Measurements from ENCODE around the gene APOD. TPM values are rescaled to one million over a fixed set of nuclear protein-coding genes. Genes with fewer than 3 reads are reported as not detected.
"Not testable (repeated sequence)": the region's sequence is repeated elsewhere in the genome, so short reads cannot be mapped to it uniquely, and the experiment has no call there.

The APOD gene
- total RNA-seq, 1 experiment from 2014 or later, result not detected

DNA sequence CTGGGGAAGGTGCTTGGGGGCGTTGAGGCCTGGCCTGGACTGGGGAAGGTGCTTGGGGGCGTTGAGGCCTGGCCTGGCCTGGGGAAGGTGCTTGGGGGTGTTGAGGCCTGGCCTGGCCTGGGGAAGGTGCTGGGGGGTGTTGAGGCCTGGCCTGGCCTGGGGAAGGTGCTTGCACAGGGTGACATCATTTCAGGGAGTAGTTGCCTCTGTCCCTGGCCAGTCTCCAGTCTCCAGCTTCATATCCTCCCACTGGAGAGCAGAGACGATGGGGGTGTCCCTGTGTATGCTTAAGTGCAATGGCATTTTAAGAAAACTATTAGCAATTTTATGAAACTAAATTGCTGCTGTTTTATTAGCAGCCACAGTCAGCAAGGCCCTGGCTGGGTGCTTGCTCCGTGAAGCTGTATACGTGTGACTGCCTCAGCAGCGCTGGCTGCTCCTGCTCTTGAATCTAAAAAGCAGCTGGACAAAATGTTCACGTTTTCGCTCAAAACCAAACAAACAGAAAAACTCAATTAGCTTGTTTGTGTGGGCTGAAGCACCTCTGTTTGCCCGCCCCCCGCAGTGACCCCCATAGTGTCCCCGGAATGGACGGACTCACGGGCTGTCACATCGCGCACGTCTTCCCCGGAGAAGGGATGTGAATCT lies 38.9 kb upstream of the APOD start:
- not testable (repeated sequence) for H2BK12ac ChIP-seq (ENCODE audit: insufficient read length, low read depth, low read length); H3K4me3 Mint-ChIP-seq; H3K79me1 ChIP-seq (ENCODE audit: insufficient read depth, low read depth, low read length, poor library complexity, severe bottlenecking); H4K5ac ChIP-seq (ENCODE audit: insufficient read length, low read depth, low read length); H4K91ac ChIP-seq (ENCODE audit: insufficient read length, low read depth, low read length); H3K4me1 ChIP-seq (ENCODE audit: insufficient read depth, low read length); H2BK5ac ChIP-seq (ENCODE audit: insufficient read length, low read length); H2BK20ac ChIP-seq (ENCODE audit: low read depth, low read length, poor library complexity, severe bottlenecking); H3K23ac ChIP-seq (ENCODE audit: insufficient read length, low read depth, low read length); H3K79me2 ChIP-seq (ENCODE audit: insufficient read depth, low read length); H3K27me3 ChIP-seq (ENCODE audit: insufficient read depth, low read length); H3T11ph ChIP-seq (ENCODE audit: low read length); H3K4me2 ChIP-seq (ENCODE audit: insufficient read depth, insufficient read length, low read length); H3K4ac ChIP-seq (ENCODE audit: low read depth, low read length); H3K23me2 ChIP-seq (ENCODE audit: insufficient read length, low read depth, low read length, poor library complexity, severe bottlenecking); H2AK5ac ChIP-seq (ENCODE audit: insufficient read length, low read length); H3K9me3 Mint-ChIP-seq; H2BK15ac ChIP-seq (ENCODE audit: low read depth, low read length); H4K20me1 ChIP-seq (ENCODE audit: control insufficient read depth, insufficient read depth, insufficient read length); H3K9ac ChIP-seq (ENCODE audit: extremely low read depth, insufficient read length, low read length); H2AFZ ChIP-seq (ENCODE audit: low read length); DNase-seq; H4K8ac ChIP-seq (replicated peaks; ENCODE audit: insufficient read length, low read depth, low read length); H3K27ac ChIP-seq (ENCODE audit: insufficient read length, low read depth, low read length); H3K9me3 ChIP-seq (ENCODE audit: control insufficient read depth, low read depth, low read length); H2BK120ac ChIP-seq (ENCODE audit: low read depth, low read length, poor library complexity, severe bottlenecking); H3K27ac Mint-ChIP-seq; H3K36me3 Mint-ChIP-seq (ENCODE audit: insufficient read depth in 1 of 3, low read depth in 3 of 3); H3K4me1 Mint-ChIP-seq; H3K14ac ChIP-seq (ENCODE audit: insufficient read depth, low read length); H3K56ac ChIP-seq (ENCODE audit: insufficient read length, low read depth, low read length); H3K18ac ChIP-seq (ENCODE audit: insufficient read length, low read depth, low read length)
- no CpG with 5 or more reads among the region's 17 CpGs for WGBS (ENCODE audit: extremely low coverage, insufficient read length, low lambda C conversion rate)
- peaks cover 11% of the 10 kb centered on the region for H3K27me3 Mint-ChIP-seq (ENCODE audit: low read depth)

DNA sequence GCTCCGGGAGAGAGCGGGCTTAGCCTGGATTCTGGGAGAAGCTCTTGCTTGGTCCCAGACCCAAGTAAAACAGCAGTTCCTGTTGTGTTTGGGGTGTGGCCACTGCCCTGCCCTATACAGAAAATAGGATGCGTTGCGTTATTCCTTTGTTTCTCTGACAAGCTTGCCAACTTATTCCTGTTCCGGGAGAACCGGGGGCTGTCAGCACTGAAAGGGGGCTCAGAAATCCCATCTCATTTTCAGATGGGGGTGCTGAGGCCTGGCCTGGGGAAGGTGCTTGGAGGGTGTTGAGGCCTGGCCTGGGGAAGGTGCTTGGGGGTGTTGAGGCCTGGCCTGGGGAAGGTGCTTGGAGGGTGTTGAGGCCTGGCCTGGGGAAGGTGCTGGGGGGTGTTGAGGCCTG lies 38.3 kb upstream of the APOD start:
- H3K4me1 ChIP-seq (ENCODE audit: insufficient read depth, low read length); H2AK5ac ChIP-seq (ENCODE audit: insufficient read length, low read length); H4K5ac ChIP-seq (ENCODE audit: insufficient read length, low read depth, low read length); H3K23ac ChIP-seq (ENCODE audit: insufficient read length, low read depth, low read length); H3K4me1 Mint-ChIP-seq; H3K27ac Mint-ChIP-seq; H3K18ac ChIP-seq (ENCODE audit: insufficient read length, low read depth, low read length); H3K9me3 ChIP-seq (ENCODE audit: control insufficient read depth, low read depth, low read length); H3K4ac ChIP-seq (ENCODE audit: low read depth, low read length); H4K8ac ChIP-seq (replicated peaks; ENCODE audit: insufficient read length, low read depth, low read length); H3K14ac ChIP-seq (ENCODE audit: insufficient read depth, low read length); H2AFZ ChIP-seq (ENCODE audit: low read length); H3K27me3 Mint-ChIP-seq (ENCODE audit: low read depth); H3K4me2 ChIP-seq (ENCODE audit: insufficient read depth, insufficient read length, low read length); H2BK5ac ChIP-seq (ENCODE audit: insufficient read length, low read length); H3K4me3 Mint-ChIP-seq; H3T11ph ChIP-seq (ENCODE audit: low read length); H3K79me1 ChIP-seq (ENCODE audit: insufficient read depth, low read depth, low read length, poor library complexity, severe bottlenecking); DNase-seq; H3K56ac ChIP-seq (ENCODE audit: insufficient read length, low read depth, low read length); H3K36me3 Mint-ChIP-seq (ENCODE audit: insufficient read depth in 1 of 3, low read depth in 3 of 3); H3K27me3 ChIP-seq (ENCODE audit: insufficient read depth, low read length); H3K79me2 ChIP-seq (ENCODE audit: insufficient read depth, low read length); H3K27ac ChIP-seq (ENCODE audit: insufficient read length, low read depth, low read length); H3K9me3 Mint-ChIP-seq; H4K91ac ChIP-seq (ENCODE audit: insufficient read length, low read depth, low read length); H2BK12ac ChIP-seq (ENCODE audit: insufficient read length, low read depth, low read length); H2BK20ac ChIP-seq (ENCODE audit: low read depth, low read length, poor library complexity, severe bottlenecking); H2BK120ac ChIP-seq (ENCODE audit: low read depth, low read length, poor library complexity, severe bottlenecking); H3K23me2 ChIP-seq (ENCODE audit: insufficient read length, low read depth, low read length, poor library complexity, severe bottlenecking); H4K20me1 ChIP-seq (ENCODE audit: control insufficient read depth, insufficient read depth, insufficient read length); H2BK15ac ChIP-seq (ENCODE audit: low read depth, low read length); H3K9ac ChIP-seq (ENCODE audit: extremely low read depth, insufficient read length, low read length): not testable (repeated sequence)
- WGBS (ENCODE audit: extremely low coverage, insufficient read length, low lambda C conversion rate), result no CpG with 5 or more reads among the region's 6 CpGs
